C4-2B (cell line): Measurements from ENCODE around the gene BTBD6.

Experiments
- ZFX ChIP-seq: fragments of 450-650 bp; IDR thresholded peaks from 2 replicates; pipeline ENCODE4 v1.6.1; 2017
- TF ChIP-seq, protein P1 (sequence below): fragments of 450-650 bp; conservative IDR thresholded peaks from 2 replicates; pipeline ENCODE4 v1.5.1; 2017; ENCODE audit warnings: mild to moderate bottlenecking

DNA sequence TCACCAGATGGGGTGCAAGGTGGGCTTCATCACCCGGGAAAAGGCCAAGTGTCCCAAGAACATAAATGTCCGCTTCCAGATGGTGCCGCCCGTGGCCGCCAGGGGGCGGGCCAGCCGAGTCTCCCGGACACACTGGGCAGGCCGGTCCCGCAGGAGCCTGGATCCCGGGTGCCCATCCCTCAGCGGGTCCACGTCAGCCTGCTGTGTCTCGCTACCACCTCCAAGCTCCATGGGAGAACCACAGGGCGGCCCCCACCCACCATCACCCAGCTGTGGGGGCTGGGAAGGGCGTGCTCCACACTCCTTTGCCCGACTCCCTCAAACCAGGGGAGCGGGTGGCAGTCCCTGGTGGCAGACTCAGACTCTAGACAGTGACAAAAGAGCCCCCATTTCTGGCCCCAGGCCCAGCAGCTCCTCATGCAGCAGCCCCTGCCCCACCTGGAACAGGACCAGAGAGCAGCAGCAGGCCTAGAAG, 45.2 kb upstream of the BTBD6 start:
- TF ChIP-seq, protein P1, sequence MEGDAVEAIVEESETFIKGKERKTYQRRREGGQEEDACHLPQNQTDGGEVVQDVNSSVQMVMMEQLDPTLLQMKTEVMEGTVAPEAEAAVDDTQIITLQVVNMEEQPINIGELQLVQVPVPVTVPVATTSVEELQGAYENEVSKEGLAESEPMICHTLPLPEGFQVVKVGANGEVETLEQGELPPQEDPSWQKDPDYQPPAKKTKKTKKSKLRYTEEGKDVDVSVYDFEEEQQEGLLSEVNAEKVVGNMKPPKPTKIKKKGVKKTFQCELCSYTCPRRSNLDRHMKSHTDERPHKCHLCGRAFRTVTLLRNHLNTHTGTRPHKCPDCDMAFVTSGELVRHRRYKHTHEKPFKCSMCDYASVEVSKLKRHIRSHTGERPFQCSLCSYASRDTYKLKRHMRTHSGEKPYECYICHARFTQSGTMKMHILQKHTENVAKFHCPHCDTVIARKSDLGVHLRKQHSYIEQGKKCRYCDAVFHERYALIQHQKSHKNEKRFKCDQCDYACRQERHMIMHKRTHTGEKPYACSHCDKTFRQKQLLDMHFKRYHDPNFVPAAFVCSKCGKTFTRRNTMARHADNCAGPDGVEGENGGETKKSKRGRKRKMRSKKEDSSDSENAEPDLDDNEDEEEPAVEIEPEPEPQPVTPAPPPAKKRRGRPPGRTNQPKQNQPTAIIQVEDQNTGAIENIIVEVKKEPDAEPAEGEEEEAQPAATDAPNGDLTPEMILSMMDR, result peak; percentile 97
- no peak for TF ChIP-seq ZFX
